GM23248 (cell line): ENCODE results near the gene BPIFB3. TPM values are rescaled to one million over a fixed set of nuclear protein-coding genes. Genes with fewer than 3 reads are reported as not detected.

Experiments used
- DNase-seq: peaks from one replicate; pipeline ENCODE4 v3.0.0-alpha.2; 2015
- H2AFZ ChIP-seq: fragments of 200-600 bp; sonication (generic); 2 replicates; pipeline ENCODE4 v1.6.1; 2016; ENCODE audit warnings: antibody characterized with exemption
- H3F3A ChIP-seq: fragments of 200-600 bp; sonication (generic); 2 replicates; pipeline ENCODE4 v1.6.1; 2016; ENCODE audit warnings: mild to moderate bottlenecking, antibody characterized with exemption, mixed run types; ENCODE audit not compliant: insufficient read depth
- H3K27ac ChIP-seq: fragments of 200-600 bp; sonication (generic); 2 replicates; pipeline ENCODE4 v1.5.1; 2016; ENCODE audit warnings: mild to moderate bottlenecking
- H3K27me3 ChIP-seq: fragments of 200-600 bp; sonication (generic); replicated peaks from 2 replicates; pipeline ENCODE4 v1.6.1; 2016; ENCODE audit warnings: mild to moderate bottlenecking; ENCODE audit not compliant: insufficient read depth
- H3K36me3 ChIP-seq: fragments of 200-600 bp; sonication (generic); 2 replicates; pipeline ENCODE4 v1.6.1; 2016; ENCODE audit warnings: low read depth, mild to moderate bottlenecking
- H3K4me1 ChIP-seq: fragments of 200-600 bp; sonication (generic); 2 replicates; pipeline ENCODE4 v1.6.1; 2016; ENCODE audit warnings: mild to moderate bottlenecking; ENCODE audit not compliant: insufficient read depth
- H3K4me2 ChIP-seq: fragments of 200-600 bp; sonication (generic); one replicate; pipeline ENCODE4 v1.6.1; 2016; ENCODE audit warnings: mild to moderate bottlenecking; ENCODE audit not compliant: unreplicated experiment
- H3K4me3 ChIP-seq: fragments of 200-600 bp; sonication (generic); 2 replicates; pipeline ENCODE4 v1.5.1; 2016; ENCODE audit warnings: mild to moderate bottlenecking
- H3K79me2 ChIP-seq: fragments of 200-600 bp; sonication (generic); 2 replicates; pipeline ENCODE4 v1.6.1; 2016; ENCODE audit warnings: mild to moderate bottlenecking; ENCODE audit not compliant: insufficient read depth
- H3K9ac ChIP-seq: fragments of 200-600 bp; sonication (generic); 2 replicates; pipeline ENCODE4 v1.6.1; 2016; ENCODE audit warnings: mild to moderate bottlenecking
- H3K9me2 ChIP-seq: fragments of 200-600 bp; sonication (generic); 2 replicates; pipeline ENCODE4 v1.6.1; 2016; ENCODE audit warnings: mixed run types, mild to moderate bottlenecking, moderate library complexity; ENCODE audit not compliant: insufficient read depth
- H3K9me3 ChIP-seq: fragments of 200-600 bp; sonication (generic); one replicate; pipeline ENCODE4 v1.6.1; 2017; ENCODE audit warnings: low read depth
- H4K20me1 ChIP-seq: fragments of 200-600 bp; sonication (generic); 2 replicates; pipeline ENCODE4 v1.6.0; 2016; ENCODE audit not compliant: insufficient read depth
- EZH2 ChIP-seq: fragments of 200-600 bp; sonication (generic); IDR thresholded peaks from 2 replicates; pipeline ENCODE4 v1.6.1; 2018; ENCODE audit warnings: antibody characterized with exemption, mild to moderate bottlenecking; ENCODE audit not compliant: insufficient read depth, poor library complexity, severe bottlenecking
- EZH2phosphoT487 ChIP-seq: fragments of 200-600 bp; sonication (generic); IDR thresholded peaks from 2 replicates; pipeline ENCODE4 v1.6.1; 2018; ENCODE audit warnings: antibody characterized with exemption, moderate library complexity, mild to moderate bottlenecking, low read depth; ENCODE audit not compliant: insufficient read depth
- WGBS, 2 experiments: methylation state at CpG; one replicate each; pipeline ENCODE4 v1.1.6; 2015 to 2017; ENCODE audit warnings: low lambda C conversion rate in 2 of 2, low coverage in 1 of 2; ENCODE audit errors: missing lambda C conversion rate in 2 of 2; 5-methylcytosine and 5-hydroxymethylcytosine counted together
- in situ Hi-C: fragments of 300-500 bp; cut with MboI; formaldehyde crosslinking; loops from 2 replicates; pipeline ENCODE4 v1.15.0; 2020
- polyA plus RNA-seq: library from polyadenylated mRNA; unstranded; fragments of >200 nt; fragmentation: Nextera tagmentation; extraction: Ambion mirVana; gene quantifications from 2 replicates; pipeline ENCODE4 v1.2.1, GENCODE V29; 2016
- total RNA-seq: library from RNA; depleted of rRNA; stranded (reverse); fragments of >200 nt; shearing (Covaris generic); gene quantifications from 2 replicates; pipeline ENCODE4 v1.2.3, GENCODE V29; 2014

Gene BPIFB3
- total and polyA plus RNA-seq, 2 experiments from 2014 or later = not detected

DNA sequence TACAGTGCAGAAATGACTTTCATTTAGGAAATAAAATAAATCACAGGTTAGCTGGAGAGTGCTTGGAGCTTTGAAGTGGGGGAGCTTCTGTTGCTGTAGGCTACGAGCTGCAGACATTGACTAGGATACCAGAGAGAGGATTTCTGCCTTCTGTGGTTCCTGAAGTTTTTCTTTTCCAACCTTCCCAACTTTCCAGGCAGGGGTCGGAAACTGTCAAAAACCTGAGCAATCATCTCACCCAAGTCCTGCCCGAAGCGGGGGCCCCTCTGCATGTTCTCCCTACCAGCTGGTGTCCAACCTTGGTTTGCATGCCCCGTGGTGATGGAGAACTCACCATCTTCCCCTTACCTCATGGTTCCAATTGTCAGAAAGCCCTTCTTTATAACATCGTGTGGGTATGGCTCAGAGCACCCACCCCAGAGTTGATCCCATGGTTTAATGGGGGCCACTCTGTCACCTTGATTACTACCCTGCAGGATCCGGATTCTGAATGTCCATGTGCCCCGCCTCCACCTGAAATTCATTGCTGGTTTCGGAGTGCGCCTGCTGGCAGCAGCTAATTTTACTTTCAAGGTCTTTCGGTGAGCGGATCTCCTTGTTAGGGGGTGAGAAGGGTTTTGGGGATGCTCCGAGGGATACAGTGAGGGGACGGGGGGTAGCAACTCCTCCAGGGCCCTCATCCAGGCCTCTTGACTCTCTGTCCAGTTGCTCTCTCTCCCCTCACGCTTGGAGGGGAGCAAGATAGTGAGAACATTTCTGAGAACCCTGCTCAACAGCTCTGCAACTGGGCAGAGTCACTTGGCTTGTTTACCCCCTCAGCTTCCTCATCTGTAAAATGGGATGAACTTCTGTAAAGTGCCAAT, 41.1 kb upstream of the BPIFB3 start:
- Histone ChIP-seq H3K4me3 (no peak overlapping the region), H3K27ac (no peak overlapping the region), H3K36me3 (no peaks in the 10 kb centered on the region), H3K4me2 (no peak overlapping the region), H2AFZ (no peak overlapping the region), H3K9ac (no peak overlapping the region), H3K9me3 (no peaks in the 10 kb centered on the region), H3K9me2 (no peaks in the 10 kb centered on the region), H3K27me3 (peaks cover 38% of the 10 kb centered on the region), H3K4me1 (no peaks in the 10 kb centered on the region), H4K20me1 (no peaks in the 10 kb centered on the region), H3K79me2 (no peaks in the 10 kb centered on the region), H3F3A (no peaks in the 10 kb centered on the region)
- in situ Hi-C loops = no loop called here
- no peak for DNase-seq
- 34 to 40% methylated on average over 13 to 15 of the region's 15 CpGs for WGBS, 2 experiments
- TF ChIP-seq EZH2 (no peak), EZH2phosphoT487 (no peak)

DNA sequence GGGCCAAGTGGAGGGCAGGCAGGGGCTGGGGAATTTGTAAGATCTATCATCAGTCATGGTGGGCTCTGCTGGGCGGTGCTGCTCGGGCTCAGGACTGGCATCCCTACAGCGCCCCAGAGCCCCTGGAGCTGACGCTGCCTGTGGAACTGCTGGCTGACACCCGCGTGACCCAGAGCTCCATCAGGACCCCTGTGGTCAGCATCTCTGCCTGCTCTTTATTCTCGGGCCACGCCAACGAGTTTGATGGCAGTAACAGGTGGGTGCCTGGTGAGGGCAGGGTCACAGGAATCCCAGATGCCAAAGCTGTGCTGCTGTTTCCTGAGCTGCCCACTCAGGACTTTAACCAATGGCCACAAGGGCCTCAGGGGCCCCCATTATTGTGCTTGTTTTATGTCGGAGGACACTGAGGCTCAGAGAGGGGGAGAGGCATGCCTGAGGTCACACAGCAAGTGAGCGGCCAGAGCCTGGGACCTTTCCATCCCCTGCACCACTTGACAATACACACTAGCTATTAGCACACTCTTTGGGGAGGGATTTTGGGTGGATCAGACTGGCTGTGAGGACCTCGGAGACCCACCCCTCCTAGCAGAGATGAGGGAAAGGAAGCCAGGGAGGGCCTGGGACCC, 39.9 kb upstream of the BPIFB3 start:
- peaks cover 45% of the 10 kb centered on the region for H3K27me3 ChIP-seq
- H3K4me3 ChIP-seq = no peak overlapping the region
- no peak overlapping the region for H3K27ac ChIP-seq
- H2AFZ ChIP-seq = no peak overlapping the region
- 41 to 45% methylated on average over 12 of the region's 12 CpGs for WGBS, 2 experiments
- in situ Hi-C loops = no loop called here
- no peaks in the 10 kb centered on the region for H3K4me1 ChIP-seq
- no peaks in the 10 kb centered on the region for H3K36me3 ChIP-seq
- TF ChIP-seq EZH2phosphoT487 (no peak), EZH2 (no peak)
- no peak for DNase-seq
- H3F3A ChIP-seq = no peaks in the 10 kb centered on the region
- no peak overlapping the region for H3K9ac ChIP-seq
- no peaks in the 10 kb centered on the region for H3K9me3 ChIP-seq
- H4K20me1 ChIP-seq = no peaks in the 10 kb centered on the region
- no peaks in the 10 kb centered on the region for H3K9me2 ChIP-seq
- no peaks in the 10 kb centered on the region for H3K79me2 ChIP-seq
- no peak overlapping the region for H3K4me2 ChIP-seq

GRCh38 chr20:33014336-33015113, 39.2 kb upstream of the BPIFB3 start:
- TF ChIP-seq EZH2 = no peak
- TF ChIP-seq EZH2phosphoT487 = no peak
- no peak overlapping the region for H3K27ac ChIP-seq
- H3K4me3 ChIP-seq = no peak overlapping the region
- no peak for DNase-seq
- 32 to 42% methylated on average over 15 to 16 of the region's 16 CpGs for WGBS, 2 experiments
- no peak overlapping the region for H3K4me2 ChIP-seq
- in situ Hi-C loops = no loop called here
- H3K9me2 ChIP-seq = no peaks in the 10 kb centered on the region
- H3K27me3 ChIP-seq = peaks cover 49% of the 10 kb centered on the region
- H3F3A ChIP-seq = no peaks in the 10 kb centered on the region
- H3K9me3 ChIP-seq = no peaks in the 10 kb centered on the region
- H3K79me2 ChIP-seq = no peaks in the 10 kb centered on the region
- H2AFZ ChIP-seq = no peak overlapping the region
- H3K36me3 ChIP-seq = no peaks in the 10 kb centered on the region
- H3K9ac ChIP-seq = no peak overlapping the region
- no peaks in the 10 kb centered on the region for H3K4me1 ChIP-seq
- H4K20me1 ChIP-seq = no peaks in the 10 kb centered on the region

DNA sequence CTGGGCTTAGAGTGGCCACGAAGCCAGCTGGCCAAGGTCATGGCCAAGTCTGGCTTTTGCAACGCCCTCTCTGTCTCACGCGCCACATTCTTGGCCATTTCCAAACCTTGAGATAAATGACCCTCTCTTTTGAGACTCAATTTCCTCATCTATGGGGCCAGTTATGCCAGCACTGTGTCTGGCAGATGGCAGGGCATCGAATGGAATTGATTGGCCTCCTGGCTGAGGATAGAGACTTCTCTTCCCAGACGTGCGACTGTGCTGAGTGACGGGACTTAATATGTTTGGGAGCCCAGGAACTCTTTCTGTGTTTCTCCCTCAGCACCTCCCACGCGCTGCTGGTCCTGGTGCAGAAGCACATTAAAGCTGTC, 38.6 kb upstream of the BPIFB3 start:
- H3K4me1 ChIP-seq = no peaks in the 10 kb centered on the region
- no peaks in the 10 kb centered on the region for H3K79me2 ChIP-seq
- no peak overlapping the region for H3K27ac ChIP-seq
- WGBS, 2 experiments = 2 to 4% methylated on average over 10 of the region's 10 CpGs
- H3K4me2 ChIP-seq = no peak overlapping the region
- H4K20me1 ChIP-seq = no peaks in the 10 kb centered on the region
- H3K9me3 ChIP-seq = no peaks in the 10 kb centered on the region
- TF ChIP-seq EZH2phosphoT487 = no peak
- no peak for TF ChIP-seq EZH2
- H3F3A ChIP-seq = no peaks in the 10 kb centered on the region
- no peak overlapping the region for H3K4me3 ChIP-seq
- H3K9me2 ChIP-seq = no peaks in the 10 kb centered on the region
- in situ Hi-C loops = no loop called here
- H3K36me3 ChIP-seq = no peaks in the 10 kb centered on the region
- H2AFZ ChIP-seq = no peak overlapping the region
- no peak overlapping the region for H3K9ac ChIP-seq
- H3K27me3 ChIP-seq = peaks cover 49% of the 10 kb centered on the region
- peak; percentile 7 for DNase-seq
